ENCODE data around the gene RBM22.

DNA sequence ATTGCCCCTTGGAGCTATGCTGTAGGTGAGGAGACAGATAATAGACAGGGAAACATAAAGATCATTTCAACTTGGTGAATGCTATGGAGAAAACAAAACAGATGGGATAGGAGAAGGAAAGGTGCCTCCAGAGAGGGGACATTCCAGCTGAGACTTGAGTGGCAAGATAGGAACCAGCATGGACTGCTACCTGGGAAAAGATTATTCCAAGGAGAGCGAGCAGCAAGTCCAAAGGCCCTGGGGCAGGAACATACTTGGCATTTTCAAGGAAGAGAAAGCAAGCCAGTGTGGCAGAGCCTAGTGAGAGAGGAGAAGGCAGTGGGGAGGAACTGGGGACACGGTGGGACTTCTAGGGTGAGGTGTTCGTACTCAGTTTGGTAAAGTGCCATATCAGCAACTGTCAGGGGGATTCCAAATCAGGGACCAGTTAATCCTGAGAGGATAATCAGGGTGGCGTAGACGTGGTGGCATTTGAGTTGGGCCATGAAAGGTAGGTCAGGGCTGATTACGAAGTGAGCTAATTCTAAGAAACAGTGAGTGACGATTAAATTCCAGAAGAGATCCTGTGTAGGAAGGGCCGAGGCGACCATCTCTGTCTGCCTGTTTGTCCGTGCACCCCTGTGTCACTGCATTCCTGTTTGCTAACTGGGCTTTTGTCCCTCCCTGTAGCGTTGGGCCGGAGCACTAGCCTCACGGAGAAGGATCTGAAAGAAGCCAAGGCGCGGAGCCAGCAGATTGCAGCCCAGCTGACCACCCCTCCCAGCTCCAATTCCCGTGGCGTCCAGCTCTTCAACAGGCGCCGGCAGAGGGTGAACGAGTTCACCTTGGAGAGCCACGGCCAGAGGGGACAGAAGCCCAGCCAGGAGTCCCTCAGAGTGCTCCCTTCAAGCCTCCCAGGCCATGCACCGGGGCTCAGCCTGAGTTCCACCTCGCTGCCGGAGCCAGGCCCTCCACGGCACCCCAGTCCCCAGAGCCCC lies 53.3 kb downstream of the RBM22 start:
- TF ChIP-seq POLR2AphosphoS5 (IDR thresholded peaks at IDR 0.05; ENCODE audit: low read depth, low read length) = no peak
- TF ChIP-seq, protein P1, sequence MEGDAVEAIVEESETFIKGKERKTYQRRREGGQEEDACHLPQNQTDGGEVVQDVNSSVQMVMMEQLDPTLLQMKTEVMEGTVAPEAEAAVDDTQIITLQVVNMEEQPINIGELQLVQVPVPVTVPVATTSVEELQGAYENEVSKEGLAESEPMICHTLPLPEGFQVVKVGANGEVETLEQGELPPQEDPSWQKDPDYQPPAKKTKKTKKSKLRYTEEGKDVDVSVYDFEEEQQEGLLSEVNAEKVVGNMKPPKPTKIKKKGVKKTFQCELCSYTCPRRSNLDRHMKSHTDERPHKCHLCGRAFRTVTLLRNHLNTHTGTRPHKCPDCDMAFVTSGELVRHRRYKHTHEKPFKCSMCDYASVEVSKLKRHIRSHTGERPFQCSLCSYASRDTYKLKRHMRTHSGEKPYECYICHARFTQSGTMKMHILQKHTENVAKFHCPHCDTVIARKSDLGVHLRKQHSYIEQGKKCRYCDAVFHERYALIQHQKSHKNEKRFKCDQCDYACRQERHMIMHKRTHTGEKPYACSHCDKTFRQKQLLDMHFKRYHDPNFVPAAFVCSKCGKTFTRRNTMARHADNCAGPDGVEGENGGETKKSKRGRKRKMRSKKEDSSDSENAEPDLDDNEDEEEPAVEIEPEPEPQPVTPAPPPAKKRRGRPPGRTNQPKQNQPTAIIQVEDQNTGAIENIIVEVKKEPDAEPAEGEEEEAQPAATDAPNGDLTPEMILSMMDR (IDR thresholded peaks at IDR 0.05 in 2 of 3, conservative IDR thresholded peaks at IDR 0.05 in 1 of 3; ENCODE audit: borderline replicate concordance in 1 of 3, insufficient read depth in 1 of 3, low read depth in 2 of 3, low read length in 2 of 3) = no peak
- TF ChIP-seq, protein P2, sequence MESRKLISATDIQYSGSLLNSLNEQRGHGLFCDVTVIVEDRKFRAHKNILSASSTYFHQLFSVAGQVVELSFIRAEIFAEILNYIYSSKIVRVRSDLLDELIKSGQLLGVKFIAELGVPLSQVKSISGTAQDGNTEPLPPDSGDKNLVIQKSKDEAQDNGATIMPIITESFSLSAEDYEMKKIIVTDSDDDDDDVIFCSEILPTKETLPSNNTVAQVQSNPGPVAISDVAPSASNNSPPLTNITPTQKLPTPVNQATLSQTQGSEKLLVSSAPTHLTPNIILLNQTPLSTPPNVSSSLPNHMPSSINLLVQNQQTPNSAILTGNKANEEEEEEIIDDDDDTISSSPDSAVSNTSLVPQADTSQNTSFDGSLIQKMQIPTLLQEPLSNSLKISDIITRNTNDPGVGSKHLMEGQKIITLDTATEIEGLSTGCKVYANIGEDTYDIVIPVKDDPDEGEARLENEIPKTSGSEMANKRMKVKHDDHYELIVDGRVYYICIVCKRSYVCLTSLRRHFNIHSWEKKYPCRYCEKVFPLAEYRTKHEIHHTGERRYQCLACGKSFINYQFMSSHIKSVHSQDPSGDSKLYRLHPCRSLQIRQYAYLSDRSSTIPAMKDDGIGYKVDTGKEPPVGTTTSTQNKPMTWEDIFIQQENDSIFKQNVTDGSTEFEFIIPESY (IDR thresholded peaks at IDR 0.05; ENCODE audit: extremely low read depth, insufficient replicate concordance, low read length) = no peak
- TF ChIP-seq, protein P3, sequence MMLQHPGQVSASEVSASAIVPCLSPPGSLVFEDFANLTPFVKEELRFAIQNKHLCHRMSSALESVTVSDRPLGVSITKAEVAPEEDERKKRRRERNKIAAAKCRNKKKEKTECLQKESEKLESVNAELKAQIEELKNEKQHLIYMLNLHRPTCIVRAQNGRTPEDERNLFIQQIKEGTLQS (IDR thresholded peaks at IDR 0.05) = no peak
- TF ChIP-seq SRF (IDR thresholded peaks at IDR 0.05; ENCODE audit: low read depth) = no peak
- no peak for TF ChIP-seq FOSL1 (IDR thresholded peaks at IDR 0.05; ENCODE audit: low read depth)
- TF ChIP-seq, protein P4, sequence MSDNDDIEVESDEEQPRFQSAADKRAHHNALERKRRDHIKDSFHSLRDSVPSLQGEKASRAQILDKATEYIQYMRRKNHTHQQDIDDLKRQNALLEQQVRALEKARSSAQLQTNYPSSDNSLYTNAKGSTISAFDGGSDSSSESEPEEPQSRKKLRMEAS (IDR thresholded peaks at IDR 0.05) = no peak
- TF ChIP-seq, protein P5, sequence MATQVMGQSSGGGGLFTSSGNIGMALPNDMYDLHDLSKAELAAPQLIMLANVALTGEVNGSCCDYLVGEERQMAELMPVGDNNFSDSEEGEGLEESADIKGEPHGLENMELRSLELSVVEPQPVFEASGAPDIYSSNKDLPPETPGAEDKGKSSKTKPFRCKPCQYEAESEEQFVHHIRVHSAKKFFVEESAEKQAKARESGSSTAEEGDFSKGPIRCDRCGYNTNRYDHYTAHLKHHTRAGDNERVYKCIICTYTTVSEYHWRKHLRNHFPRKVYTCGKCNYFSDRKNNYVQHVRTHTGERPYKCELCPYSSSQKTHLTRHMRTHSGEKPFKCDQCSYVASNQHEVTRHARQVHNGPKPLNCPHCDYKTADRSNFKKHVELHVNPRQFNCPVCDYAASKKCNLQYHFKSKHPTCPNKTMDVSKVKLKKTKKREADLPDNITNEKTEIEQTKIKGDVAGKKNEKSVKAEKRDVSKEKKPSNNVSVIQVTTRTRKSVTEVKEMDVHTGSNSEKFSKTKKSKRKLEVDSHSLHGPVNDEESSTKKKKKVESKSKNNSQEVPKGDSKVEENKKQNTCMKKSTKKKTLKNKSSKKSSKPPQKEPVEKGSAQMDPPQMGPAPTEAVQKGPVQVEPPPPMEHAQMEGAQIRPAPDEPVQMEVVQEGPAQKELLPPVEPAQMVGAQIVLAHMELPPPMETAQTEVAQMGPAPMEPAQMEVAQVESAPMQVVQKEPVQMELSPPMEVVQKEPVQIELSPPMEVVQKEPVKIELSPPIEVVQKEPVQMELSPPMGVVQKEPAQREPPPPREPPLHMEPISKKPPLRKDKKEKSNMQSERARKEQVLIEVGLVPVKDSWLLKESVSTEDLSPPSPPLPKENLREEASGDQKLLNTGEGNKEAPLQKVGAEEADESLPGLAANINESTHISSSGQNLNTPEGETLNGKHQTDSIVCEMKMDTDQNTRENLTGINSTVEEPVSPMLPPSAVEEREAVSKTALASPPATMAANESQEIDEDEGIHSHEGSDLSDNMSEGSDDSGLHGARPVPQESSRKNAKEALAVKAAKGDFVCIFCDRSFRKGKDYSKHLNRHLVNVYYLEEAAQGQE (IDR thresholded peaks at IDR 0.05; ENCODE audit: low read depth) = no peak
